Choroid plexus epithelial cell (primary cell): Measurements from ENCODE around the gene RBM18.

Source experiments
- DNase-seq: peaks from one replicate; pipeline ENCODE4 v3.0.0-alpha.2; 2010; ENCODE audit warnings: low read depth
- H3K4me3 ChIP-seq: 2 replicates; pipeline ENCODE4 v1.5.1; 2011; ENCODE audit warnings: low read depth, mild to moderate bottlenecking, control low read depth, low read length, moderate library complexity
- TF ChIP-seq, protein P1 (sequence below): conservative IDR thresholded peaks from 2 replicates; pipeline ENCODE4 v1.5.1; 2011; ENCODE audit warnings: low read depth, mild to moderate bottlenecking, control low read depth, inconsistent platforms, low read length, moderate library complexity

Gene RBM18

DNA sequence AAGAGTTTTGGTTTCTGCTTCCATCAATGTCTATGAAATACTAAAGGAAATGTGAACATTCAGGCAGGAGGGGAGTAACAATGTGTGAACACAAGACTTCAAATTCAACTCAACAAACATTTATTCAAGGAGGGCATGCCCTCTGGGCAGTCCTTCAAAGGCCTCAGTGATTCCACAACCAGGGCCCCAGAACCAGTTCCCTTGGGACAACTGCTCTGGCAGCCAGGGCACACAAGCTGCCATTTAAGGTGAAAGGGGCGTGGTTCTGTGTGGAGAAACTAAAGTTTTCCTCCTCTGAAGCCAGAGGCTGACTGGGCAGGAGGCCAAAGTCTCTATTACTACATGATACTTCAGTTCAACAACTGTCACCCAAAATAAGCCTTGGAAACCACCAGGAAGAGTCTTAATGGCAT is 3.2 kb downstream of the RBM18 start:
- DNase-seq: peak; percentile 75
- H3K4me3 ChIP-seq: no peak overlapping the region
- TF ChIP-seq, protein P1, sequence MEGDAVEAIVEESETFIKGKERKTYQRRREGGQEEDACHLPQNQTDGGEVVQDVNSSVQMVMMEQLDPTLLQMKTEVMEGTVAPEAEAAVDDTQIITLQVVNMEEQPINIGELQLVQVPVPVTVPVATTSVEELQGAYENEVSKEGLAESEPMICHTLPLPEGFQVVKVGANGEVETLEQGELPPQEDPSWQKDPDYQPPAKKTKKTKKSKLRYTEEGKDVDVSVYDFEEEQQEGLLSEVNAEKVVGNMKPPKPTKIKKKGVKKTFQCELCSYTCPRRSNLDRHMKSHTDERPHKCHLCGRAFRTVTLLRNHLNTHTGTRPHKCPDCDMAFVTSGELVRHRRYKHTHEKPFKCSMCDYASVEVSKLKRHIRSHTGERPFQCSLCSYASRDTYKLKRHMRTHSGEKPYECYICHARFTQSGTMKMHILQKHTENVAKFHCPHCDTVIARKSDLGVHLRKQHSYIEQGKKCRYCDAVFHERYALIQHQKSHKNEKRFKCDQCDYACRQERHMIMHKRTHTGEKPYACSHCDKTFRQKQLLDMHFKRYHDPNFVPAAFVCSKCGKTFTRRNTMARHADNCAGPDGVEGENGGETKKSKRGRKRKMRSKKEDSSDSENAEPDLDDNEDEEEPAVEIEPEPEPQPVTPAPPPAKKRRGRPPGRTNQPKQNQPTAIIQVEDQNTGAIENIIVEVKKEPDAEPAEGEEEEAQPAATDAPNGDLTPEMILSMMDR: no peak

DNA sequence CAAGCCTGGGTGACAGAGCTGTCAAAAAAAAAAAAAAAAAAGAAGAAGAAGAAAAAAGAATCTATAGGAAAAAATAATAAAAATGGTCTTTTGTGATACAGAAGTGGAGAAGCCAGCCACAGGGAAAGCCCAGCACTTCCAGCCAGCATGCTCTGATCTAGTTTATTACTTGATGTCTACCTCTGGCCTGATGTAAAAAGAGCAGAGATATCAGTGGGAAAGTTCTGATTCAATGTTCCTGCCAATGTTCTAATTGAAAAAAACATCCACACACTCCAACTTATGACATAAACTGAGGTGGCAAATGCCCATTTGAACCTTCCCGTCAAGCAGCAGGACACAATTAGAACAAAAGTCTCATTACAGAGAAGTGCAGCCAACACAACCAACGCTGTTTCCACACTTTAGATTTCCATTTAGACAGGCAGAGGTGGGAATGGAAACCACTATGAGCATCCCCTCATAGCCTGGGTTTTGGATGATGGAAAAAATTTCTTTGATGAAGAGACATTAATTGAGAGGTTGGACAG is 5.7 kb downstream of the RBM18 start:
- TF ChIP-seq, protein P1: no peak
- no peak for DNase-seq
- H3K4me3 ChIP-seq: no peak overlapping the region

DNA sequence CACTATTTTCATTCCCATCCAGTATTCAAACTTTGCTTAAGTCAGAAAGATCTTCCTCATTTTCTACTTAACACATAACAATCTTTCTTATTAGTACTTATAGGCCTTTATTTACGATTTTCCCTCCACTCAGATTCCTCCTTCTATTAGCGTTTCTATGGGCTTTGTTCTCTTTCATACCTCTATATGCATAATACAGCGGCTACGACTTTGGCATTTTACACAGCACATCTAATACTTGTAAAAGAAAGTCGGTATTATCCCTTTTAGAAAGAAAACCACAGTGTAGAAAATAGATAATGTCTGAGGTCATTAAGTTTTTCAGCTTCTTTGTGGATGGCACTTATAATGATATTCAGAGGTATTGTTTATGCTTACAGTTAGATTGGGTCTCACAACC is 8.4 kb downstream of the RBM18 start:
- TF ChIP-seq, protein P1: no peak
- no peak overlapping the region for H3K4me3 ChIP-seq
- no peak for DNase-seq

- H3K4me3 ChIP-seq: no peak overlapping the region
- no peak for DNase-seq
- TF ChIP-seq, protein P1: no peak
Observed at GRCh38 chr9:122254761-122255160, 9.9 kb downstream of the RBM18 start.

DNA sequence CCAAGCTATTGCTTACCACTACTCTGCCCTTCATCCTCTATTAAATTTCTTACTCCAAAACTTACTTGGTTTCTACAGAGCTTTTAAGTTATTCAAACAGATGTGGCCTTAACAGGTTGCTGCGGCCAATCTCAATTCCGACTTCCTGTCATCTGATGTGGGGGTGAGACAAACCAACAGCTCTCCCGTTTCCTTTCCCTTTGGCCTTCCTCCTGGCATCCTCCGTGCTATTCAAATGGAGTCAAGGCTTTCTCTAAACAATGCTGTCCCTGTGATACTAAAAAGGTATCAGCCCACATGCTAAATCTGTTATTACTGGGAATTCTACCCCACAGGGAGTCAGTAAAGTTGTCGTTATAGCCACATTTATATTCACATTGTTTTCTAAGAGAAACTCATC is 11.8 kb downstream of the RBM18 start:
- peak; percentile 13 for DNase-seq
- TF ChIP-seq, protein P1: no peak
- no peak overlapping the region for H3K4me3 ChIP-seq

DNA sequence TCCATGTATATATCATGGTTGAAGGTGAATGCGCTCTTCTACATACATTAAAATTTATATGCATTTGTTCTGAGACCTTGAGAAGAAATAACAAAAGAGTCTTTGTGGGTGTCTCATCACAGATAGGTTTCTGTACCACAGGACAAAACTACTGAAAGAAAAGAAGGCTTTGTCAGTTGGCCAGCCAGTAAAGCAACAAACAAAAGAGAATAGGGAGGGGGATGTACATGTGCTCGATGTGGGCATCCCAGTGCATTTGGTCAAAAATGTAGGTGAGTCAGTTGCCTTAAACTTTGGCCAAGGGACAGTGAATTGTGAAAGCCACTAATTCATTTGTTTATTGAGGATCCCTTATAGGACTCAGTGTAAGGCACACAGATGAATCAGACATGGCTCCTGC is 13.3 kb downstream of the RBM18 start:
- TF ChIP-seq, protein P1: no peak
- no peak for DNase-seq
- no peak overlapping the region for H3K4me3 ChIP-seq

DNA sequence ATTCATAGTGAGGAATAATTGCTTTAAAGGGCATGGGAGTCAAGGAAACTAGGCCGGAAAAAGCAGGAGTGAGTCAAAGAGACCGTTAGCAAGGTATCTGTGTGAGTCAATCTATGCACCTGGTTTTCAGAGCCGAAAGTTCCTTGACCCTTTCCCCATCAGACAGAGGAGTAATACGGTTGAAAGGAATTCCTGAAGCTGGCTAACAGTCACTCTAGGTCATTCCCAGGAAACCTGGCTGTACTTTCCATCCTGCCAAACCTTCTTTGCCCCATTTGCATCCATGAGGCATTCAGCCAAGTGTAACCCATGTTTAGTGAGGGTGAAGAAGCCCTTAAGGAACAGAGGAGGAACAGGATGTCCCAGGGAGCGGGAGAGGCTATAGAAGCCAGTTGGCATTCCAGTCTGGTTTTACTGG is 16.2 kb downstream of the RBM18 start:
- no peak for DNase-seq
- TF ChIP-seq, protein P1: no peak
- H3K4me3 ChIP-seq: no peak overlapping the region
